ENCODE measurements around the gene GAL. TPM values are rescaled to one million over a fixed set of nuclear protein-coding genes. Genes with fewer than 3 reads are reported as not detected.
A peak's percentile ranks its signal among the peaks of the same experiment; 100 is the strongest.

The GAL gene
- total RNA-seq, 4 donors from 2014 or later: 1.9 to 14.1 TPM; not detected in 2

GRCh38 chr11:68657021-68657780 is 27.1 kb upstream of the GAL start:
- H3K9me3 ChIP-seq: no peaks in the 10 kb centered on the region
- H3K4me1 ChIP-seq: no peaks in the 10 kb centered on the region
- H3K36me3 ChIP-seq: no peaks in the 10 kb centered on the region
- no peak for TF ChIP-seq POLR2A (IDR thresholded peaks at IDR 0.05)
- no peak for TF ChIP-seq CTCF (IDR thresholded peaks at IDR 0.05)
- TF ChIP-seq EP300 (IDR thresholded peaks at IDR 0.05; ENCODE audit: low read depth): no peak
- TF ChIP-seq POLR2AphosphoS5 (IDR thresholded peaks at IDR 0.05): no peak
- peaks cover 9% of the 10 kb centered on the region for H3K27me3 ChIP-seq
- no peak overlapping the region for H3K27ac ChIP-seq
- DNase-seq: no peak
- intact Hi-C loops (cut with DNase I; ENCODE audit: low total_unique reads) (no loop called here), in situ Hi-C loops (cut with MboI; ENCODE audit: low pct_ligation_motif_present in 1 of 4, low pct_unique_long_range_greater_than_20kb in 1 of 4, low sequenced_read_pairs in 3 of 4) (no loop called here)
- WGBS, 2 donors (ENCODE audit: low coverage in 1 of 2): 90 to 100% methylated on average over 2 to 9 of the region's 11 CpGs
- no peak overlapping the region for H3K4me3 ChIP-seq

GRCh38 chr11:68658097-68658496 is 26.2 kb upstream of the GAL start:
- WGBS, 2 donors (ENCODE audit: low coverage in 1 of 2): 93 to 94% methylated on average over 3 to 8 of the region's 8 CpGs
- Histone ChIP-seq H3K27ac (no peak overlapping the region), H3K27me3 (peaks cover 6% of the 10 kb centered on the region), H3K36me3 (no peaks in the 10 kb centered on the region), H3K4me3 (no peak overlapping the region), H3K9me3 (no peaks in the 10 kb centered on the region), H3K4me1 (no peaks in the 10 kb centered on the region)
- intact Hi-C loops (cut with DNase I; ENCODE audit: low total_unique reads) (no loop called here), in situ Hi-C loops (cut with MboI; ENCODE audit: low pct_ligation_motif_present in 1 of 4, low pct_unique_long_range_greater_than_20kb in 1 of 4, low sequenced_read_pairs in 3 of 4) (no loop called here)
- DNase-seq: no peak
- no peak for TF ChIP-seq POLR2AphosphoS5 (IDR thresholded peaks at IDR 0.05)
- TF ChIP-seq CTCF (IDR thresholded peaks at IDR 0.05): no peak
- no peak for TF ChIP-seq EP300 (IDR thresholded peaks at IDR 0.05; ENCODE audit: low read depth)
- TF ChIP-seq POLR2A (IDR thresholded peaks at IDR 0.05): no peak

DNA sequence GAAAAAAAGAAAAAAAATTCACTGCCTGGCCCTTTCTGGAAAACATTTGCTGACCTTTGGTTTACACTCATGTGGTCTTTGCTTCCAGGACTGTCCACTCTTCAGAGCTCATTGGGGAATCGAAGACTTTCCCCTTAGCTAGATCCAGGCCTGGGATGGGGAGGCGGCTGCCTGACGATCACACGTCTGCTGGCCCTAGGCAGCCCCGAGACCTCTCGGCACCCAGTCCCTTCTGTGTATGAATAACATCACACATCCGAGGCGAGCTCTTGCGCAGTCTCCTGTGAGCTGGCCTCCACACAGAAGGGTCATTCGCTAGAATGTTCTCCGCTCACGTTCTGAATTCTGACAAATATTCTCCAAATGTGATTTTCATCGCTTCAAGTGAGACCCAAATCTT is 25.7 kb upstream of the GAL start:
- no peaks in the 10 kb centered on the region for H3K36me3 ChIP-seq
- no peaks in the 10 kb centered on the region for H3K4me1 ChIP-seq
- H3K27me3 ChIP-seq: peaks cover 1% of the 10 kb centered on the region
- no peak for TF ChIP-seq POLR2AphosphoS5 (IDR thresholded peaks at IDR 0.05)
- TF ChIP-seq CTCF (IDR thresholded peaks at IDR 0.05): no peak
- no peak for TF ChIP-seq EP300 (IDR thresholded peaks at IDR 0.05; ENCODE audit: low read depth)
- TF ChIP-seq POLR2A (IDR thresholded peaks at IDR 0.05): no peak
- no peak overlapping the region for H3K27ac ChIP-seq
- no peaks in the 10 kb centered on the region for H3K9me3 ChIP-seq
- intact Hi-C loops (cut with DNase I; ENCODE audit: low total_unique reads): no loop called here
- H3K4me3 ChIP-seq: no peak overlapping the region
- no peak for DNase-seq
- 76 to 80% methylated on average over 7 to 13 of the region's 13 CpGs for WGBS, 2 donors (ENCODE audit: low coverage in 1 of 2)
- in situ Hi-C loops (cut with MboI; ENCODE audit: low pct_ligation_motif_present in 1 of 4, low pct_unique_long_range_greater_than_20kb in 1 of 4, low sequenced_read_pairs in 3 of 4): no loop called here

GRCh38 chr11:68659158-68659921 is 25.0 kb upstream of the GAL start:
- Histone ChIP-seq H3K27me3 (no peaks in the 10 kb centered on the region), H3K27ac (no peak overlapping the region), H3K4me1 (no peaks in the 10 kb centered on the region), H3K4me3 (no peak overlapping the region), H3K9me3 (no peaks in the 10 kb centered on the region), H3K36me3 (no peaks in the 10 kb centered on the region)
- peak; percentile 14 for DNase-seq
- intact Hi-C loops (cut with DNase I; ENCODE audit: low total_unique reads) (no loop called here), in situ Hi-C loops (cut with MboI; ENCODE audit: low pct_ligation_motif_present in 1 of 4, low pct_unique_long_range_greater_than_20kb in 1 of 4, low sequenced_read_pairs in 3 of 4) (no loop called here)
- 59 to 60% methylated on average over 6 to 22 of the region's 22 CpGs for WGBS, 2 donors (ENCODE audit: low coverage in 1 of 2)
- TF ChIP-seq POLR2A (IDR thresholded peaks at IDR 0.05) (no peak), CTCF (IDR thresholded peaks at IDR 0.05) (no peak)

Measured in transverse colon (tissue), 4 donors.